ENCODE measurements around the gene GRM1.

GRM1 gene

GRCh38 chr6:146212781-146213180, 183.9 kb downstream of the GRM1 start:
- TF ChIP-seq EZH2phosphoT487 (IDR thresholded peaks at IDR 0.05; ENCODE audit: borderline replicate concordance, low read length) = no peak
- TF ChIP-seq CTCF (IDR thresholded peaks at IDR 0.05; ENCODE audit: low read depth, low read length, poor library complexity, severe bottlenecking) = no peak
- no peaks in the 10 kb centered on the region for H3K79me2 ChIP-seq (ENCODE audit: control insufficient read depth, low read length)
- peaks cover 2% of the 10 kb centered on the region; the same call in 1 of the 2 replicates for H3K27me3 ChIP-seq (ENCODE audit: control insufficient read depth, low read length)
- no peaks in the 10 kb centered on the region for H4K20me1 ChIP-seq (ENCODE audit: control insufficient read depth, insufficient read depth, low read depth, low read length)
- no peak overlapping the region for H3K4me3 ChIP-seq (ENCODE audit: low read length)
- no peaks in the 10 kb centered on the region for H3K36me3 ChIP-seq (ENCODE audit: control insufficient read depth, low read length)
- no peaks in the 10 kb centered on the region for H3K4me1 ChIP-seq (ENCODE audit: control insufficient read depth, low read length)
- no peak overlapping the region for H3K4me2 ChIP-seq (ENCODE audit: low read length)
- H3K27ac ChIP-seq (ENCODE audit: low read depth, low read length) = no peak overlapping the region
- H3K9me2 ChIP-seq (replicated peaks; ENCODE audit: control insufficient read depth, low read length) = no peaks in the 10 kb centered on the region
- no peaks in the 10 kb centered on the region for H3F3A ChIP-seq (ENCODE audit: control insufficient read depth, insufficient read depth)
- H3K9me3 ChIP-seq (ENCODE audit: control insufficient read depth, insufficient read depth, low read length) = no peaks in the 10 kb centered on the region

DNA sequence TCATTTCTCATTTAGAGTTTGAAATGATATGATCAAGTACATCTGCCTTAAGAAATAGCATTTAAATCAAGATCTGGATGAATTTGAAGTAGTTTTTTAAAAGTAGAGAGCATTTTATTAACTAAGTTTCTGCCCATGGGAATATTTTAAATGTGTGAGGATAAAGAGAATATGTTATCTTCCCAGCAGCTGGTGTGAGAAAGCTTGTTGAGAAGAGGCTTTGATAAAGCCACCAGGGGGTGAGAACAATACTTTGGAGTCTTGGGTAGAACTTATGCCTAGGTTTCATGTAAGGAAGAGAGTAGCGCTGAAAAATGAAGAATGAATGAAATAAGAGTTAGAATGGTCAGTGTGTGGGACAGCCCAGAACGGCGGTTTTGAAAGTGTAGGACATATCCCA, 190.2 kb downstream of the GRM1 start:
- Histone ChIP-seq H3K27ac (ENCODE audit: low read depth, low read length) (no peak overlapping the region), H3K4me3 (ENCODE audit: low read length) (no peak overlapping the region), H3K79me2 (ENCODE audit: control insufficient read depth, low read length) (no peaks in the 10 kb centered on the region), H3K36me3 (ENCODE audit: control insufficient read depth, low read length) (no peaks in the 10 kb centered on the region), H3K9me3 (ENCODE audit: control insufficient read depth, insufficient read depth, low read length) (no peaks in the 10 kb centered on the region), H3K9me2 (replicated peaks; ENCODE audit: control insufficient read depth, low read length) (no peaks in the 10 kb centered on the region), H3K4me2 (ENCODE audit: low read length) (no peak overlapping the region), H3F3A (ENCODE audit: control insufficient read depth, insufficient read depth) (no peaks in the 10 kb centered on the region), H4K20me1 (ENCODE audit: control insufficient read depth, insufficient read depth, low read depth, low read length) (no peaks in the 10 kb centered on the region), H3K27me3 (ENCODE audit: control insufficient read depth, low read length) (no peaks in the 10 kb centered on the region), H3K4me1 (ENCODE audit: control insufficient read depth, low read length) (no peaks in the 10 kb centered on the region)
- TF ChIP-seq EZH2phosphoT487 (IDR thresholded peaks at IDR 0.05; ENCODE audit: borderline replicate concordance, low read length) (no peak), CTCF (IDR thresholded peaks at IDR 0.05; ENCODE audit: low read depth, low read length, poor library complexity, severe bottlenecking) (no peak)

DNA sequence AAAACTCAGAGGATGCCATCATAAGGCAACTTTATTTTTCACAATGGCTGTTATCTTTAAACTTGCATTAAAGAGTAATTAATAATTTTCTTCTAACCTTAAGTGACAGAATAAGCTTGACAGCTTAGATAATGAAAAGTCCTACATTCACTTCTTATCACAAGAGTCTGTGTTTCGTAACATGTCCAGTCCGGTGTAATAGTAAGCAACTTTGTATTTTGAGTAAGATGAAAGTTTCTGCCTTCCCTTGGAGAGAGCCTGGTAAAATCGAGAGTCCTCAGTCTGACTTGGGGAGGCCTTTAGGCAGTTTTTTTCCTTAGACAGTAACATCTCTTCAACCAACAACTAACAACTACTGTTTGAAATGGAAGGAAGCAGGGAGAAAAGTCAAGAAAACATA, 195.6 kb downstream of the GRM1 start:
- no peaks in the 10 kb centered on the region for H3K36me3 ChIP-seq (ENCODE audit: control insufficient read depth, low read length)
- H3K9me2 ChIP-seq (replicated peaks; ENCODE audit: control insufficient read depth, low read length) = no peaks in the 10 kb centered on the region
- H3K4me1 ChIP-seq (ENCODE audit: control insufficient read depth, low read length) = no peaks in the 10 kb centered on the region
- no peaks in the 10 kb centered on the region for H3K79me2 ChIP-seq (ENCODE audit: control insufficient read depth, low read length)
- TF ChIP-seq CTCF (IDR thresholded peaks at IDR 0.05; ENCODE audit: low read depth, low read length, poor library complexity, severe bottlenecking) (no peak), EZH2phosphoT487 (IDR thresholded peaks at IDR 0.05; ENCODE audit: borderline replicate concordance, low read length) (no peak)
- H3K4me2 ChIP-seq (ENCODE audit: low read length) = no peak overlapping the region
- H3K27ac ChIP-seq (ENCODE audit: low read depth, low read length) = no peak overlapping the region
- no peaks in the 10 kb centered on the region for H3F3A ChIP-seq (ENCODE audit: control insufficient read depth, insufficient read depth)
- H3K27me3 ChIP-seq (ENCODE audit: control insufficient read depth, low read length) = no peaks in the 10 kb centered on the region
- H4K20me1 ChIP-seq (ENCODE audit: control insufficient read depth, insufficient read depth, low read depth, low read length) = no peaks in the 10 kb centered on the region
- H3K4me3 ChIP-seq (ENCODE audit: low read length) = no peak overlapping the region
- H3K9me3 ChIP-seq (ENCODE audit: control insufficient read depth, insufficient read depth, low read length) = no peaks in the 10 kb centered on the region

DNA sequence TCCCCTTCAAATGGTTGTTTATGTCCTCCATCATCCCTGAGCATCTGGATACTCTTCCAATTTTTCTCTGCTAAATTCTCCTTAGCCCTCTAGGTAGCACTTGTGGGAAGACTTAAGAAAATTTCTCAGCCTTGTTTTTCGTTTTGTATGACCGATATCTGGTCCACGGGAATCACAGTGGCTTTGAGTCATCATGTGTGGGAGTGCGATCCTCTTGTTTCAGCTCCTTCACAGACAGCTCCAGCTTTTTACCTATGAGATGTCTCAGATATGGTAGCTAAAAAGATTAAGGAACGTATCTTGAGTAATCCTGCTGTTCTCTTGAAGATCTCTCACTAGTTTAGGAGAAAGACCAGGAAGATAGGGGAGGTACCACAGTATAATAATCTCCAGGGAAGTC, 196.1 kb downstream of the GRM1 start:
- Histone ChIP-seq H3K79me2 (ENCODE audit: control insufficient read depth, low read length) (no peaks in the 10 kb centered on the region), H3K27me3 (ENCODE audit: control insufficient read depth, low read length) (no peaks in the 10 kb centered on the region), H3K9me3 (ENCODE audit: control insufficient read depth, insufficient read depth, low read length) (no peaks in the 10 kb centered on the region), H3K36me3 (ENCODE audit: control insufficient read depth, low read length) (no peaks in the 10 kb centered on the region), H3K27ac (ENCODE audit: low read depth, low read length) (no peak overlapping the region), H3K9me2 (replicated peaks; ENCODE audit: control insufficient read depth, low read length) (no peaks in the 10 kb centered on the region), H3K4me1 (ENCODE audit: control insufficient read depth, low read length) (no peaks in the 10 kb centered on the region), H3K4me2 (ENCODE audit: low read length) (no peak overlapping the region), H3F3A (ENCODE audit: control insufficient read depth, insufficient read depth) (no peaks in the 10 kb centered on the region), H3K4me3 (ENCODE audit: low read length) (no peak overlapping the region), H4K20me1 (ENCODE audit: control insufficient read depth, insufficient read depth, low read depth, low read length) (no peaks in the 10 kb centered on the region)
- TF ChIP-seq CTCF (IDR thresholded peaks at IDR 0.05; ENCODE audit: low read depth, low read length, poor library complexity, severe bottlenecking) (no peak), EZH2phosphoT487 (IDR thresholded peaks at IDR 0.05; ENCODE audit: borderline replicate concordance, low read length) (no peak)

Measured in DOHH2 (cell line).